HL-60 (cell line): Measurements from ENCODE around the gene LRCH4.

ENCODE experiments used
- CTCF ChIP-seq: IDR thresholded peaks from one replicate; pipeline ENCODE4 v1.5.1; 2011; ENCODE audit warnings: low read length, control low read depth, inconsistent platforms; ENCODE audit not compliant: insufficient read depth
- GABPA ChIP-seq: IDR thresholded peaks from 2 replicates; pipeline ENCODE4 v1.6.1; 2012; ENCODE audit warnings: low read depth
- POLR2AphosphoS5 ChIP-seq: IDR thresholded peaks from 2 replicates; pipeline ENCODE4 v1.6.1; 2012; ENCODE audit warnings: low read depth
- SPI1 ChIP-seq: IDR thresholded peaks from 2 replicates; pipeline ENCODE4 v1.6.1; 2012; ENCODE audit warnings: low read depth, mild to moderate bottlenecking, borderline replicate concordance

GRCh38 chr7:100552532-100552931, 33.4 kb downstream of the LRCH4 start:
- TF ChIP-seq CTCF (no peak), SPI1 (no peak), POLR2AphosphoS5 (no peak), GABPA (no peak)
